Glutamatergic neuron (in vitro differentiated cells): ENCODE results near the gene ATP2A3. TPM values are rescaled to one million over a fixed set of nuclear protein-coding genes. Genes with fewer than 3 reads are reported as not detected.

ENCODE experiments used
- DNase-seq: peaks from one replicate; pipeline ENCODE4 v3.0.0; 2022
- H3K27ac Mint-ChIP-seq: one replicate; pipeline ENCODE4 v1.8.0; 2020; ENCODE audit warnings: mild to moderate bottlenecking, mixed read lengths, inconsistent platforms; ENCODE audit not compliant: unreplicated experiment
- H3K27me3 Mint-ChIP-seq: one replicate; pipeline ENCODE4 v1.8.0; 2020; ENCODE audit warnings: mild to moderate bottlenecking, moderate library complexity, mixed read lengths, inconsistent platforms; ENCODE audit not compliant: unreplicated experiment
- H3K36me3 Mint-ChIP-seq: one replicate; pipeline ENCODE4 v1.8.0; 2020; ENCODE audit warnings: mild to moderate bottlenecking, mixed read lengths, inconsistent platforms; ENCODE audit not compliant: unreplicated experiment
- H3K4me1 Mint-ChIP-seq: one replicate; pipeline ENCODE4 v1.8.0; 2020; ENCODE audit warnings: mild to moderate bottlenecking, low read depth, mixed read lengths, inconsistent platforms; ENCODE audit not compliant: unreplicated experiment
- H3K4me3 Mint-ChIP-seq: one replicate; pipeline ENCODE4 v1.8.0; 2020; ENCODE audit warnings: mild to moderate bottlenecking, mixed read lengths, inconsistent platforms; ENCODE audit not compliant: unreplicated experiment
- H3K9me3 Mint-ChIP-seq: one replicate; pipeline ENCODE4 v1.8.0; 2020; ENCODE audit warnings: mild to moderate bottlenecking, moderate library complexity, mixed read lengths, inconsistent platforms; ENCODE audit not compliant: unreplicated experiment
- total RNA-seq: library from RNA; stranded (reverse); fragmentation: NEBNext Ultra II Directional; extraction: Animal tissue kit (Norgen Biotek cat#: 25700); gene quantifications from one replicate; pipeline ENCODE4 v1.2.1, GENCODE V29; 2021; ENCODE audit not compliant: unreplicated experiment
- TF ChIP-seq, protein P1 (sequence below): fragments of 200-600 bp; sonication (generic); IDR thresholded peaks from one replicate; pipeline ENCODE4 v1.5.0; 2021; ENCODE audit not compliant: partially characterized antibody, unreplicated experiment

Gene ATP2A3
- total RNA-seq, 1 donor from 2014 or later, result 97.8 TPM

DNA sequence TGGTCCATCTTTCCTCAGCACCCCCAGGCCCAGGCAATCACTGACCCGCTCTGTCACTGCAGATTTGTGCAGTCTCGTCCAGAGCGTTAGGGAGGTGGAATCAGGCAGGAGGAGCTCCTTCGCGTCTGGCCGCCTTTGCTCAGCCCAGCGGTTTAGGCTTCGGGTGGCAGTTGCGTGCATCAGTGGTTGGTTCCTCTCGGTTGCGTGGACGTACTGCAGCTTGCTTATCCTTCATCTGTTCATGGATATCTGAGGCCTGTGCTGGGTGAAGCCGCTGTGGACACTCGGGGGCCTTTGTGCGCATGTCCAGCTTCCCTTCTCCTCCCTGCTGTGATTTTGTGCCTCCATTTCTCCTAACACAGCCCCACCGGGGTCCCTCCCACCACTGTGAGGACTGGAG is 43.2 kb downstream of the ATP2A3 start:
- H3K27ac Mint-ChIP-seq, result no peak overlapping the region
- H3K36me3 Mint-ChIP-seq, result no peaks in the 10 kb centered on the region

DNA sequence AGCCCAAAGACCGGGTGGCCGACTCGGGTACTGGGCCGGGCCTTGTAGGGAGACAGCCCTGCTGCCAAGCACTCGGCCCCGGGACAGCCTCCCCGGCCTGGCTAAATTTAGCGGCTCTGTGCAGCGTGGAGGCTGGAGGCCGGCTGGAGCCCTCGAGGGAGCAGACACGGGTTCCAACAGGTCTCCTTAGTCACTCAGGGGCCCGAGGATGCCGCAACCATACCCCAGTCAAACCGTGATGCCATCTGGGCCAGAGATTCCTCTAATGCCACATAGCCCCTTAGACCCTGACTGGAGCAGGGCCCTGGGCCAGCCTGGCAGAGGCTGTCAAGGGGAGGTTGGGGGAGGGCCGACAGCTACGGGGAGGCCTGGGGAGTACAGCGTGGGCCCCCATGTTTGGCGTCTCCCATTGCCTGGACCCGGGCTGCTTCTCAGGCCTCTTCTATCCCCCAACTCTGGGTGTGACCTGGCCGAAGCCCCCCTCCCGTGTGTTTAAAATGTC is 45.1 kb downstream of the ATP2A3 start:
- peaks cover 13% of the 10 kb centered on the region for H3K4me1 Mint-ChIP-seq
- peaks cover 4% of the 10 kb centered on the region for H3K9me3 Mint-ChIP-seq
- TF ChIP-seq, protein P1, sequence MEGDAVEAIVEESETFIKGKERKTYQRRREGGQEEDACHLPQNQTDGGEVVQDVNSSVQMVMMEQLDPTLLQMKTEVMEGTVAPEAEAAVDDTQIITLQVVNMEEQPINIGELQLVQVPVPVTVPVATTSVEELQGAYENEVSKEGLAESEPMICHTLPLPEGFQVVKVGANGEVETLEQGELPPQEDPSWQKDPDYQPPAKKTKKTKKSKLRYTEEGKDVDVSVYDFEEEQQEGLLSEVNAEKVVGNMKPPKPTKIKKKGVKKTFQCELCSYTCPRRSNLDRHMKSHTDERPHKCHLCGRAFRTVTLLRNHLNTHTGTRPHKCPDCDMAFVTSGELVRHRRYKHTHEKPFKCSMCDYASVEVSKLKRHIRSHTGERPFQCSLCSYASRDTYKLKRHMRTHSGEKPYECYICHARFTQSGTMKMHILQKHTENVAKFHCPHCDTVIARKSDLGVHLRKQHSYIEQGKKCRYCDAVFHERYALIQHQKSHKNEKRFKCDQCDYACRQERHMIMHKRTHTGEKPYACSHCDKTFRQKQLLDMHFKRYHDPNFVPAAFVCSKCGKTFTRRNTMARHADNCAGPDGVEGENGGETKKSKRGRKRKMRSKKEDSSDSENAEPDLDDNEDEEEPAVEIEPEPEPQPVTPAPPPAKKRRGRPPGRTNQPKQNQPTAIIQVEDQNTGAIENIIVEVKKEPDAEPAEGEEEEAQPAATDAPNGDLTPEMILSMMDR, result no peak

More for the DNA sequence above, 43.2 kb downstream of the ATP2A3 start:
- Mint-ChIP-seq H3K4me3 (no peak overlapping the region), H3K27me3 (peaks cover 7% of the 10 kb centered on the region), H3K4me1 (peaks cover 23% of the 10 kb centered on the region), H3K9me3 (peaks cover 7% of the 10 kb centered on the region)
- no peak for DNase-seq
- TF ChIP-seq, protein P1, result no peak

DNA sequence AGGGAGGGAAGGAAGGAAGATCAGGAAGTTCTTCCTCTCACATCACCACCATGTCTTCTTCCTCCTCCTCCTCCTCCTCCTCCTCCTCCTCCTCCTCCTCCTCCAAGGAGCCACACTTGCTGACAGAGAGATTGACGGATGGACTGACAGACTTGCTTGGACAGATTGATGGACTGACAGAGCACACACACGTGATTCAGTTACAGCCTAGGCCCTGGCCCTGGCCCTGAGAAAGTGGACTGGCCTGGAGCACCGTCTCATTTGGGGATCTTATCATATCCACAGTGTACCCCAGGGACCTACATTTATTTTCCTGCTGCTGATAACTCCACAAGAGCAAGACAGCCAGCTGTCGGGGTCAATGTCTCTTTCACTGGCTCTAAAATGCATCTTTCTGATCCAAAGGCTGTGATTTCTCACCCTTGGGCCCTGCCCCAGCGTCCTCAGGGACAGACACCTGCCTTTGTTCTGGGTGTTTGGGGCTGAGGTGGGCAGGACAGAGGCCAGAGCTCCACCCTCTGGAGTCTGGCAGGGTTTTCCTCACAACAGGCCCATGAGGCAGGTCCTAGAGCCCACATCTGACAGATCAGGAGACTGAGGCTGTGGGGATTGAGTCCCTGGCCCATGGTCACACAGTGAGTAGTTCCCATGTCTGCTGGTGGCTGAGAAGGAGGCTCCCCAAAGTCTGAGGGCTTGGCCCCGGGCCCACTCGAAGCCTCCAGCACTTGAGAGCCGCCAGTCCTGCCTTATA is 45.7 kb downstream of the ATP2A3 start:
- Mint-ChIP-seq H3K4me1 (peaks cover 11% of the 10 kb centered on the region), H3K27ac (no peak overlapping the region)
- TF ChIP-seq, protein P1, result no peak

More for the DNA sequence above, 45.1 kb downstream of the ATP2A3 start:
- Mint-ChIP-seq H3K36me3 (no peaks in the 10 kb centered on the region), H3K4me3 (no peak overlapping the region), H3K27me3 (peaks cover 5% of the 10 kb centered on the region), H3K27ac (no peak overlapping the region)
- DNase-seq, result no peak

DNA sequence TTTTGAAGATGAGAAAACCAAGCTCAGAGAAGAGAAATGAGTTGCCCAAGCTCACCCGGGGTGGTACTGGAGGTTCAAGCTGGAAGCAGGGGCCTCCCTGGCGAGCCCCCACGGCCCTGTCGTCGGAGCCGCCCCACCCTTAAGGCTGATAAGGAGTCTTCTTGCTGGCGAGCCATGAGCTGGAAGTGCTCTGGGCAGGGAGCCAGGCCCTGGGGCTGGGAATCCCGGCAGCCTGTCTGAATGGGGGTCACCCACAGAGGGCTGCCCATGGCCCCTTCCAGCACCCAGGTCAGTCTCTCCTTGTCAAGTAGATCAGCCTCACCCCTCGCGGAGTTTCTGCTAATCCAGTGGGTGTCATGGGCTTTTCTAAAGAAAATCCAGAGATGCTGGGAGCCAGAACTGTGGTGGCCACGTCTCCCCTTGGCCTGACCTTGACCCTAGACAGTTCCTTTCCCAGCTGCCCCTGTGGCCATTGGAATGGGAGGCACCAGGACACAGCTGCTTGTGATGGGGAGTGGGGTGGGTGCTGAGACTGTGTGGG is 46.8 kb downstream of the ATP2A3 start:
- Mint-ChIP-seq H3K27me3 (peaks cover 4% of the 10 kb centered on the region), H3K27ac (no peak overlapping the region), H3K9me3 (peaks cover 2% of the 10 kb centered on the region), H3K4me3 (no peak overlapping the region), H3K36me3 (no peaks in the 10 kb centered on the region), H3K4me1 (peaks cover 10% of the 10 kb centered on the region)
- TF ChIP-seq, protein P1, result no peak
- no peak for DNase-seq

More for the DNA sequence above, 45.7 kb downstream of the ATP2A3 start:
- no peak for DNase-seq
- Mint-ChIP-seq H3K27me3 (peaks cover 4% of the 10 kb centered on the region), H3K9me3 (peaks cover 2% of the 10 kb centered on the region), H3K4me3 (no peak overlapping the region), H3K36me3 (no peaks in the 10 kb centered on the region)

DNA sequence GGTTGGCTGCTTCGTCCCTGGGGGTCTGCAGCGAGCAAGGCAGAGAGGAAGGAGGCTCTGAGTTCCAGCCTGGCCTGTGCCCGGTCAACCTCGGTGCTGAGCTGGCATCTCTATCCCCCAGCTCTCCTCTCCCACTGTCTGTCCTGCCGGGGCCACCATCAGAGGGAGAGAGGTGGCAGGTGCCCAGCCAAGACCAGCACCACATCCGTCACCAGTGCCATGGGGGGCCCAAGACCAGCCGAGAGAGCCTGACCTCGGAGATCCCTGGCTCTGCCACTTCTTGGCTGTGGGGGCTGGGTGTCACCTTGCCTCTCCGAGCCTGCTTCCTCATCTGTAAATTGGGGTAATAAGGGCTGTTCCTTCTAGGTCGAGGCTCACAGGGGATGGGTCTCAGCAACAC is 47.4 kb downstream of the ATP2A3 start:
- TF ChIP-seq, protein P1, result no peak
- Mint-ChIP-seq H3K4me3 (no peak overlapping the region), H3K36me3 (no peaks in the 10 kb centered on the region), H3K4me1 (peaks cover 13% of the 10 kb centered on the region), H3K27me3 (peaks cover 4% of the 10 kb centered on the region), H3K27ac (no peak overlapping the region), H3K9me3 (peaks cover under 1% of the 10 kb centered on the region)
- DNase-seq, result no peak
